GM23248 (cell line): Measurements from ENCODE around the gene BBS1. TPM values are rescaled to one million over a fixed set of nuclear protein-coding genes. Genes with fewer than 3 reads are reported as not detected.
A peak's percentile ranks its signal among the peaks of the same experiment; 100 is the strongest.

Experiments
- DNase-seq: peaks from one replicate; pipeline ENCODE4 v3.0.0-alpha.2; 2015
- H2AFZ ChIP-seq: fragments of 200-600 bp; sonication (generic); 2 replicates; pipeline ENCODE4 v1.6.1; 2016; ENCODE audit warnings: antibody characterized with exemption
- H3F3A ChIP-seq: fragments of 200-600 bp; sonication (generic); 2 replicates; pipeline ENCODE4 v1.6.1; 2016; ENCODE audit warnings: mild to moderate bottlenecking, antibody characterized with exemption, mixed run types; ENCODE audit not compliant: insufficient read depth
- H3K27ac ChIP-seq: fragments of 200-600 bp; sonication (generic); 2 replicates; pipeline ENCODE4 v1.5.1; 2016; ENCODE audit warnings: mild to moderate bottlenecking
- H3K27me3 ChIP-seq: fragments of 200-600 bp; sonication (generic); replicated peaks from 2 replicates; pipeline ENCODE4 v1.6.1; 2016; ENCODE audit warnings: mild to moderate bottlenecking; ENCODE audit not compliant: insufficient read depth
- H3K36me3 ChIP-seq: fragments of 200-600 bp; sonication (generic); 2 replicates; pipeline ENCODE4 v1.6.1; 2016; ENCODE audit warnings: low read depth, mild to moderate bottlenecking
- H3K4me1 ChIP-seq: fragments of 200-600 bp; sonication (generic); 2 replicates; pipeline ENCODE4 v1.6.1; 2016; ENCODE audit warnings: mild to moderate bottlenecking; ENCODE audit not compliant: insufficient read depth
- H3K4me2 ChIP-seq: fragments of 200-600 bp; sonication (generic); one replicate; pipeline ENCODE4 v1.6.1; 2016; ENCODE audit warnings: mild to moderate bottlenecking; ENCODE audit not compliant: unreplicated experiment
- H3K4me3 ChIP-seq: fragments of 200-600 bp; sonication (generic); 2 replicates; pipeline ENCODE4 v1.5.1; 2016; ENCODE audit warnings: mild to moderate bottlenecking
- H3K79me2 ChIP-seq: fragments of 200-600 bp; sonication (generic); 2 replicates; pipeline ENCODE4 v1.6.1; 2016; ENCODE audit warnings: mild to moderate bottlenecking; ENCODE audit not compliant: insufficient read depth
- H3K9ac ChIP-seq: fragments of 200-600 bp; sonication (generic); 2 replicates; pipeline ENCODE4 v1.6.1; 2016; ENCODE audit warnings: mild to moderate bottlenecking
- H3K9me2 ChIP-seq: fragments of 200-600 bp; sonication (generic); 2 replicates; pipeline ENCODE4 v1.6.1; 2016; ENCODE audit warnings: mixed run types, mild to moderate bottlenecking, moderate library complexity; ENCODE audit not compliant: insufficient read depth
- H3K9me3 ChIP-seq: fragments of 200-600 bp; sonication (generic); one replicate; pipeline ENCODE4 v1.6.1; 2017; ENCODE audit warnings: low read depth
- H4K20me1 ChIP-seq: fragments of 200-600 bp; sonication (generic); 2 replicates; pipeline ENCODE4 v1.6.0; 2016; ENCODE audit not compliant: insufficient read depth
- EZH2 ChIP-seq: fragments of 200-600 bp; sonication (generic); IDR thresholded peaks from 2 replicates; pipeline ENCODE4 v1.6.1; 2018; ENCODE audit warnings: antibody characterized with exemption, mild to moderate bottlenecking; ENCODE audit not compliant: insufficient read depth, poor library complexity, severe bottlenecking
- EZH2phosphoT487 ChIP-seq: fragments of 200-600 bp; sonication (generic); IDR thresholded peaks from 2 replicates; pipeline ENCODE4 v1.6.1; 2018; ENCODE audit warnings: antibody characterized with exemption, moderate library complexity, mild to moderate bottlenecking, low read depth; ENCODE audit not compliant: insufficient read depth
- WGBS, 2 experiments: methylation state at CpG; one replicate each; pipeline ENCODE4 v1.1.6; 2015 to 2017; ENCODE audit warnings: low lambda C conversion rate in 2 of 2, low coverage in 1 of 2; ENCODE audit errors: missing lambda C conversion rate in 2 of 2; 5-methylcytosine and 5-hydroxymethylcytosine counted together
- in situ Hi-C: fragments of 300-500 bp; cut with MboI; formaldehyde crosslinking; loops from 2 replicates; pipeline ENCODE4 v1.15.0; 2020
- polyA plus RNA-seq: library from polyadenylated mRNA; unstranded; fragments of >200 nt; fragmentation: Nextera tagmentation; extraction: Ambion mirVana; gene quantifications from 2 replicates; pipeline ENCODE4 v1.2.1, GENCODE V29; 2016
- total RNA-seq: library from RNA; depleted of rRNA; stranded (reverse); fragments of >200 nt; shearing (Covaris generic); gene quantifications from 2 replicates; pipeline ENCODE4 v1.2.3, GENCODE V29; 2014

BBS1 gene
- total and polyA plus RNA-seq, 2 experiments from 2014 or later = 20.2 to 39.1 TPM

DNA sequence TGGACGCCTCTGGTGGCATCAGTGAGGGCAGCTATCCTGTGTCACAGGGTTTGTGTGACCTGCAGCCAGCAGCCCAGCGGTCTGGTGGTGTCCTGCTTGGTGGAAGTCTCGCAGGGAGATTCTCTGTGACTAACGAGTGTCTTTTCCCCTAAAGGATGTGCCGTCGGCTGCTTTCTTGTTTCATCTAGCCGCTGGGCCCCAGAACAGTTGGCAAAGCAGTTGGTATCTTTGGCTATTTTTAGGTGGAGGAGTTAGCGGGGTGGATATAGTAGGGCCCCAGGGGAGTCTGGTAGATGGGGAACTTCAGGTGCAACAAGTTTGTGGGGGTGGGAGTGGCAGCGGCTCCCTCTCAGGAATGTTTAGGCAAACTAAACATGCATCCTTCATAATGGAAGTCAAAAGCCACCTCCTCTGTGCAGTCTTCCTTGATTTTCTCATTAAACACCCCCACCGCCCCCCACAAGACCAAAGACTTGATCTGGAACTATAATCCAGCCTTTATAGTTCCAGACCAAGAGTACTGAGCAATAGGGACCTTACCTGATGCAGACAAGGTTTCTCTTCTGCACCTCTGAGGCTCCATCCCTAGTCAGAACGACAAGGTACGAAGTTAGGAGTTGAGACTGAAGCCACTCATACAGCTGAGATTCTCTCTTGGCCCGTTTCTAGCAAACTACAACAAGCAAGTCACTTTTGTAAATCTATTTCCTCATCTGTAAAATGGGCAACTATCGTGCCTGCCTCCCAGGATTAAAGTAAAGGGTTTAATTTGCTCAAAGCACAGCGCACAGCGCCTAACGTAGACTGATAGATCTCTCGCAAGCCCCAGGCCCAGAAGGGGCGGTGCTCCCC lies 44.8 kb upstream of the BBS1 start:
- in situ Hi-C loops = no loop called here
- H3K27ac ChIP-seq = no peak overlapping the region
- no peak for DNase-seq
- H3K4me3 ChIP-seq = peak overlapping the region; percentile 85
- H3K9me3 ChIP-seq = no peaks in the 10 kb centered on the region
- H3K4me2 ChIP-seq = peak overlapping the region; percentile 88
- H4K20me1 ChIP-seq = no peaks in the 10 kb centered on the region
- TF ChIP-seq EZH2 = no peak
- no peak for TF ChIP-seq EZH2phosphoT487
- no peaks in the 10 kb centered on the region for H3K79me2 ChIP-seq
- H3K36me3 ChIP-seq = no peaks in the 10 kb centered on the region
- no peaks in the 10 kb centered on the region for H3F3A ChIP-seq
- no peaks in the 10 kb centered on the region for H3K9me2 ChIP-seq
- WGBS, 2 experiments = 57 to 65% methylated on average over 18 to 19 of the region's 19 CpGs
- H2AFZ ChIP-seq = peak overlapping the region; percentile 94
- H3K9ac ChIP-seq = peak overlapping the region; percentile 77; the same call in 1 of the 2 replicates
- H3K4me1 ChIP-seq = no peaks in the 10 kb centered on the region
- H3K27me3 ChIP-seq = no peaks in the 10 kb centered on the region

DNA sequence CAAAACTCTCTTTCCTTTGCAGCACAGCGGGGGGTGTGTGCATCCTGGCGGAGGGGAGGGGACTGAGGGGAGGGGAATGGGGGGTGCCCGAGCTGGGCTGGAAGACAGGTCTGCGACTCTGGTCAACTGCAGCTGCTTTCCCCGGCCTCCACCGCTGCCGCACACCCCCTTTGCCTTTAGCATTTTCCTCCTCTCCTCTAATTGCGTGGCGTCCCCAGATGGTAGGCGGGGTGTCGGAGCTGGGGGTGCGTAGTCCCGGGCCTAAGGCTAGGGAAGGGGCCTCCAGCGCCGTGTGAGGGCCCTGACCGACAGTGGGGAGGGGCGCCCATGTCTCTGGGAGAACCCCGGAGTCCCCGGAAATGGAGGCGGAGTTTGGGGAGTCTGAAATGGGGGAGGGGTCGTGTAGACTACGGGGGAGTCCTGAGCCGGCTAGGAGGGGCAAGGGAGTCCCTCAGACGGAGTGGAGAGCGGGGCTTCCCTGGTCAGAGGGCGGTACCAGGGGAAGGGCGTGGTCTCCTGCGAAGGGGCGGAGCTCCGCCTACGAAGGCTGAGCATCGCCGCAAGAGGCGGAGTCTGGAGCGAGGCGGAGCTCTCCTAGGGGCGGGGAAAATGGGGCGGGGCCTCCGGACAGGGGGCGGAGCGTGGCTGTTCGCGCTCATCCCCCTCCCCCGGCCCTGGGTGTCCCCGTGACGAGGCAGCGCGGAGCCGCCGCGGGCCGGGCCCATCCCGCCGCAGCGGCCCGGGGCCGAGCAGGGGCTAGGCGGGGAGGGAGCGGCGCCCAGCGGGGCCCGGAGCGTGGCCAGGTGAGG lies 44.0 kb upstream of the BBS1 start, which contains the start of gene PELI3:
TSS of gene PELI3 (plus strand) at position 681 of the 809 bp plus-strand sequence. CDS start 1,224 bp downstream, outside the sequence.
- peak; percentile 95 for DNase-seq
- Histone ChIP-seq H4K20me1 (no peaks in the 10 kb centered on the region), H3K9me3 (no peaks in the 10 kb centered on the region), H3K9ac (peak within 1 kb of the TSS; percentile 79), H3K27me3 (no peaks in the 10 kb centered on the region), H3K4me1 (no peaks in the 10 kb centered on the region), H3K4me3 (peak within 1 kb of the TSS; percentile 85), H3K27ac (no peak within 1 kb of the TSS), H3F3A (no peaks in the 10 kb centered on the region), H3K36me3 (no peaks in the 10 kb centered on the region), H3K9me2 (no peaks in the 10 kb centered on the region), H2AFZ (peak within 1 kb of the TSS; percentile 94), H3K79me2 (no peaks in the 10 kb centered on the region), H3K4me2 (peak within 1 kb of the TSS; percentile 88)
- WGBS, 2 experiments = 1 to 2% methylated on average over 23 to 52 of the region's 63 CpGs
- no peak for TF ChIP-seq EZH2
- TF ChIP-seq EZH2phosphoT487 = no peak
- in situ Hi-C loops = no loop called here

DNA sequence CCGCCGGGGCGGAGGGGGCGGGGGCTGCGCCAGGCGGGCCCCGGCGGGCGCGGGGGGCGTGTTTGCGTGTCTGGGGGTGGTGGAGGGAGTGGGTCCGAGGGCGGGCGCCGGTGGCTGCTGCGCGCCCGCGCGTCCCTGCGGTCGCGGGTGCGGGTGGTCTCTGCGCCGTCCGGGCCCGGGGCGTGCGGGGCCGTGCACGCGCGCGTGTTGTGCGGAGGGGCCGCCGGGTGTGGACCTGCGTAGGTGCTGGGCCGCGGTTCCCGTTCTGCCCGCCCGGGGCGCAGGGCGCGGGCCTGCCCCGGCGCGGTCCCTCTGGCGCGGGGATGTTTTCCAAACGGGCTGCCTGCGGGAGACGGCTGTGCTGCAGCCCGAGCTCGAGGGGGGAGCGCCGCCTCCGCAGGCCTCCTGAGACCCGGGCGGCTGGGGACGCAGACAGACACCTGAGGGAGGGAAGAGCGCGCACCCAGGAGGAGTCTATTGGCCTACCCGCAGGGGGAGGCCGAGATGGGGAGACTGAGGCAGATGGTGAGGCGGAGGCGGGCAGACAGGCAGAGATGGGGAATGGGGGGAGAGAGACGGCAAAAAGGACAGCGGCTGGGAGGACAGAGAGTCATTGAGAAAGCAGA lies 43.3 kb upstream of the BBS1 start:
- Histone ChIP-seq H3K27me3 (no peaks in the 10 kb centered on the region), H3K27ac (no peak overlapping the region), H2AFZ (peak overlapping the region; percentile 82), H3K79me2 (no peaks in the 10 kb centered on the region), H4K20me1 (no peaks in the 10 kb centered on the region), H3K4me1 (no peaks in the 10 kb centered on the region), H3K9me2 (no peaks in the 10 kb centered on the region), H3K36me3 (no peaks in the 10 kb centered on the region), H3K4me2 (peak overlapping the region; percentile 86), H3K9me3 (no peaks in the 10 kb centered on the region), H3K9ac (peak overlapping the region; percentile 79), H3K4me3 (peak overlapping the region; percentile 85), H3F3A (no peaks in the 10 kb centered on the region)
- in situ Hi-C loops = no loop called here
- DNase-seq = peak; percentile 79
- TF ChIP-seq EZH2phosphoT487 = no peak
- no peak for TF ChIP-seq EZH2
- WGBS, 2 experiments = 1 to 3% methylated on average over 29 to 45 of the region's 72 CpGs

DNA sequence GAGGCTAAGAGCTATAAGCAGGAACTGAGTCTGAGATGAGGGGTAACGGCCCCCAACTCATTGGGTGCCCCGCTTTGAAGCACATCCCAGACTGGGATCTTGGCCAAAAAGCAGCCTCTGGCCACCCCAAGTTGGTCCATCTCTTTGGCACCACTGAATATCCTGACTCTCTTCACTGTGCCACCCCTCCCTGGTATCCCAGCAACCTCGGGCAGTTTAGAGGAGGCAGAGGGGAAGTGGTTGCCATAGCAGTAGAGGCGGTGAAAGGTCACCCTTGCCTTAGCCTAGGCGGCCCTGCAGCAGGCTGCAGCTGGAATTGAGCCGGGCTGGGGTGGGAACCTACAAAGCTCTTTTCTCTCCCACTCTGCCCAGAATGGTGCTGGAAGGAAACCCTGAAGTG lies 42.7 kb upstream of the BBS1 start:
- H3K4me2 ChIP-seq = peak overlapping the region; percentile 86
- H2AFZ ChIP-seq = peak overlapping the region; percentile 82
- no peaks in the 10 kb centered on the region for H3K36me3 ChIP-seq
- H3F3A ChIP-seq = no peaks in the 10 kb centered on the region
- H3K79me2 ChIP-seq = no peaks in the 10 kb centered on the region
- H3K9me2 ChIP-seq = no peaks in the 10 kb centered on the region
- in situ Hi-C loops = no loop called here
- no peaks in the 10 kb centered on the region for H3K27me3 ChIP-seq
- H3K9me3 ChIP-seq = no peaks in the 10 kb centered on the region
- H4K20me1 ChIP-seq = no peaks in the 10 kb centered on the region
- WGBS, 2 experiments = 44 to 49% methylated on average over 6 of the region's 6 CpGs
- TF ChIP-seq EZH2phosphoT487 (no peak), EZH2 (no peak)
- peak overlapping the region; percentile 85 for H3K4me3 ChIP-seq
- H3K9ac ChIP-seq = peak overlapping the region; percentile 79
- no peak overlapping the region for H3K27ac ChIP-seq
- DNase-seq = peak; percentile 25
- H3K4me1 ChIP-seq = no peaks in the 10 kb centered on the region
